IPS-15b (cell line): Measurements from ENCODE around the gene SLC9A9.
A peak's percentile ranks its signal among the peaks of the same experiment; 100 is the strongest.
"Not testable (repeated sequence)": the region's sequence is repeated elsewhere in the genome, so short reads cannot be mapped to it uniquely, and the experiment has no call there.

Experiments used
- H3K27me3 ChIP-seq: one replicate; pipeline ENCODE4 v1.6.1; 2013; ENCODE audit warnings: low read length; ENCODE audit not compliant: control insufficient read depth, insufficient read depth
- H3K36me3 ChIP-seq: one replicate; pipeline ENCODE4 v1.6.1; 2013; ENCODE audit warnings: low read length; ENCODE audit not compliant: control insufficient read depth, insufficient read depth
- H3K4me1 ChIP-seq: one replicate; pipeline ENCODE4 v1.6.1; 2013; ENCODE audit warnings: mild to moderate bottlenecking, low read length; ENCODE audit not compliant: control insufficient read depth, insufficient read depth
- H3K4me3 ChIP-seq: one replicate; pipeline ENCODE4 v1.5.1; 2013; ENCODE audit warnings: low read depth, low read length
- H3K9ac ChIP-seq: one replicate; pipeline ENCODE4 v1.6.1; 2013; ENCODE audit warnings: low read depth, mild to moderate bottlenecking, low read length
- H3K9me3 ChIP-seq: one replicate; pipeline ENCODE4 v1.6.1; 2013; ENCODE audit warnings: mild to moderate bottlenecking, low read length; ENCODE audit not compliant: control insufficient read depth, insufficient read depth

SLC9A9 gene

DNA sequence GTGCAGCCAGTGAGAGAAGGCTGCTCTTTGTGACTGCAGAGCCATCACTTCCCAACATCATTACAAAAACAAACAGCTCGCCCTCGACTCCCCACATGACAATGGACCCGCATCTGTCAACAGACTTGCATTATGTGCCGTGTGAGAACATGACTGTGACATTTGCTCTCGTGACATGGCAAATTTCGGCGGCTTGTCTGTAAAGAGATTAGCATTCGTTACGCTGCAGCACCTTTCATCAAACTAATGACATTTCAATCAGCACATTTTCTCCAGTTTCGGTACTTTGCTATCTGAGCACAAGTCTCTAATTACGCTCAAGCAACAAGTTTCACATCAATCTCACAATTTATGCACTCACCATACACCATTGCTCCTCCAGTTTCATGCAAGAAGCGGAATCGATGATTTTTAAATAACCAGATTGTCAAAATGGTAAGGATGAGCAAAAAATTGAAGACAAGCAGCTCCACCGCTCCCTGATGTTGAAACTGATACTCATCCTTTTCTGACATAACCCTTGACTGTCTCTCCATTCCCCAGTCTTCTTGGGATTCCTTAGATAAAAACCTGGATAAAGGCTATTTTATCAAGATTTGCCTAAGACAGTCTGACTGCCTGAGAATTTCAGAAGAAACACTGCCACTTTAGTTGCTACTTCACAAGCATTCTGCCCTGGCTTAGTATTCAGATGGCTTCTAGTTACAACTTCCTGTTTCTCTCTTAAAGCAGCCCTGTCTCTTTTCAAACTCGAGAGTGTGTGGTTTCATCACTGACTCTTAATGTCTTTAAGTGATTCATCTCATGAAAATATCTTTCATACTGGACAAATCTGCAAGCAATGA lies at the start of gene SLC9A9:
SLC9A9 (minus strand) TSS at position 682 of the 845 bp plus-strand sequence; CDS start at position 536, 146 bp downstream.
- Histone ChIP-seq H3K36me3 (no peaks in the 10 kb centered on the region), H3K9me3 (no peaks in the 10 kb centered on the region), H3K9ac (no peak within 1 kb of the TSS), H3K4me3 (peak within 1 kb of the TSS; percentile 40), H3K4me1 (peaks cover 7% of the 10 kb centered on the region), H3K27me3 (no peaks in the 10 kb centered on the region)

DNA sequence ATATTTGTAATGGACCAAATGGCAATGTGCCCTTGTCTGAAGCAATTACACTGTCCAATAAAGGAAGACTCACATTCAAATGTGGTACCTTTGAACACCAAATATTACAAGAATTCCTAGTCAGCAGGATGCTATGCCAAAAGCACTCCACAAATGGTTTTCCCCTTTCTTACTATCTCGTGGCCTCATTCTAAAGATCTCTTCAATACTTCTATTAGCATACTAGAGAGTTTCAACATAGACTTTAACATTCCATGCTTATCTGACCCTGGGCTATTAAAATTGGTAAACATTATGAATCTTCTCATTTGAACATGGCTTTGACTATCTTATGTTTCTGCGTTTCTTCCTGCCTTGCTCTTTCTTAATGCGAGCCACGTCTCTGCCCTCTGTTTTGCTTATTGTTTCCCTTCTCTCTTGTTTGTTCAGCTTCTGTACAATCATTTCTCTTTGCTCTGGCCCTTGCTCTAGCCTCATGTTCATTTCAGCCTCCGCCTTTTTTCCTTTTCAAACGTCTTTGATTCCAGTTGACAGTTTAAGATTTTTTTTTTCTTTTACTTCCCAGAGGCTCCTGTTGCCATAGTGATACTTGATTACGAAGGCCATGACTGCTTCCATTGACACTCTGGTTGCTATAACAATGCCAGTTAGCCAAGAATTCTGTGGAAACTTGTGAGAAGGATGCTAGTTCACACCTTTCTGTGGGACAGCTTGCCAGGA lies 49.5 kb upstream of the SLC9A9 start:
- Histone ChIP-seq H3K4me1 (no peaks in the 10 kb centered on the region), H3K36me3 (no peaks in the 10 kb centered on the region), H3K27me3 (no peaks in the 10 kb centered on the region), H3K9ac (no peak overlapping the region), H3K4me3 (no peak overlapping the region), H3K9me3 (no peaks in the 10 kb centered on the region)

DNA sequence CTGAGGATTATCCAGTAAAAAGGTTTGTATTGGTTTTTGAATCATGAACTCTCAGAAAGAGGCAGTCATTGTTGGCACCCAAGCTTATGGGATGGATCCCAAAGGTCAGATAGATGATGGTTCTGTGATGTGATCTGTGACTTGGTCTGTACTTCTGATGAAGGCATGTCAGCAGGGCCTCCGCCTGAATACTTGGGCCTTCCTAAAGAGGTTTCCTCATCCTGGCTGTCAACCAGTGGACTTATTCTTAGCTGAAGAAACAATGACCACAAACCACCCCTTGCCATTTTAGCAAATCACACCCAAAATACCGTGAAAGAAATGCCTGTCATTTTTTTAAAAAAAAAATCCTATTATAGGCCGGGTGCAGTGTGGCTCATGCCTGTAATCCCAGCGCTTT lies 48.2 kb upstream of the SLC9A9 start:
- Histone ChIP-seq H3K9me3 (no peaks in the 10 kb centered on the region), H3K4me3 (no peak overlapping the region), H3K27me3 (no peaks in the 10 kb centered on the region), H3K4me1 (no peaks in the 10 kb centered on the region), H3K36me3 (no peaks in the 10 kb centered on the region), H3K9ac (no peak overlapping the region)

DNA sequence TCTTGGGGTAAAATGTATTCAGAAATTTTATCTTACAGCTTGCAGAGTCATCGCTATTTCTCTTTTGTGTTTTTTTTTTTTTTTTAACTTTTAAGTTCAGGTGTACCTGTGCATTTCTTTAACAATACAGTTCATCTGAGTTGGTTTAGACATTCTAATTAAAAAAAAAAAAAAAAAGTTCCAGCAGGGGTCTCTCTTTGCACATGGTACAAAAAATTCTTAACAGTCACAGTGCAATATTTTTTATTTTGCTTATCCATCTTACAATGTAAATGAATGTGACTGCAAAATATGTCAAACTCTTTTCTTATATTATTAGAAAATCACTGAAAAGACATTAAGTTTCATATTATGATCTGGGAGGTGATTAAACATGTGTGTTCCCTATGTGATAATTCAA lies 47.5 kb upstream of the SLC9A9 start:
- Histone ChIP-seq H3K36me3 (no peaks in the 10 kb centered on the region), H3K4me1 (no peaks in the 10 kb centered on the region), H3K9me3 (no peaks in the 10 kb centered on the region), H3K27me3 (no peaks in the 10 kb centered on the region), H3K9ac (no peak overlapping the region), H3K4me3 (no peak overlapping the region)

DNA sequence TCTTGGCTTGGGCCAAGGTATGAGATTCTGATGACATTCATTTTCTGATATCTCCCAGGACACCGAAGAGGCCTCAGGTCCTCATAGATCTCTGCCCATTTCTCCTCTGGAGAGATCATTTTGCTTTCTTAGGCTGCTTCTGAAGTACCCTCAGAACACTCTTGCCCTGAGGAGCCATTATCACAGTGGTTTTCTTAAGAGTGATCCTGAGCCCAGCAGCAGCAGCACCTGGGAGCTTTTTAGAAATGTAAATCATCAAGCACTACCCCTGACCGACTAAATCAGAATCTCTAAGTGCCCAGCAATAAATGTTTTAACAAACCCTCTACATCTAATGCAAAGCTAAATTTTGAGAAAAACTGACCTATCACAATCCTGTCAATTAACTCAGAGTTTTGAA lies 40.6 kb upstream of the SLC9A9 start:
- Histone ChIP-seq H3K9me3 (no peaks in the 10 kb centered on the region), H3K4me3 (no peak overlapping the region), H3K4me1 (peaks cover 16% of the 10 kb centered on the region), H3K36me3 (no peaks in the 10 kb centered on the region), H3K9ac (no peak overlapping the region), H3K27me3 (no peaks in the 10 kb centered on the region)

DNA sequence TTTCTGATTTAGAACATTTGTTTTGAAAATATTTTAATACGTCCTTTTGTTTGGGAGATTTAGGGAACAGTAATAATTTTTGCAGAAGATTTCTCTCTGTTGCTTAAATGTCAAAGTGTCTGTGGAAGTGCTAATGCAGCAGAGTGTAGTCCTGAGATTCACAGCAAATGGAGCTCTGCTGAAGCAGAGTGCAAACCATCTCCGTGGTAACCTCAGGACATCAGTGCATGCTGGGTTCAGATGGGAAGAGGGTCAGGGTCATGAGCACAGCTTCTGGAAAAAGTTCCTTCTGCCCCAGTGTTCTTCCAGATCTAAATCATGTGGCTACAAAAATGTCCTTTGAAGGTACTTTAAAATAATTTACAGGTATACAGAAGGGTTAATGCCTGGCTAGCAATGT lies 39.9 kb upstream of the SLC9A9 start:
- Histone ChIP-seq H3K9ac (no peak overlapping the region), H3K36me3 (no peaks in the 10 kb centered on the region), H3K27me3 (no peaks in the 10 kb centered on the region), H3K4me3 (no peak overlapping the region), H3K4me1 (peaks cover 16% of the 10 kb centered on the region), H3K9me3 (no peaks in the 10 kb centered on the region)

DNA sequence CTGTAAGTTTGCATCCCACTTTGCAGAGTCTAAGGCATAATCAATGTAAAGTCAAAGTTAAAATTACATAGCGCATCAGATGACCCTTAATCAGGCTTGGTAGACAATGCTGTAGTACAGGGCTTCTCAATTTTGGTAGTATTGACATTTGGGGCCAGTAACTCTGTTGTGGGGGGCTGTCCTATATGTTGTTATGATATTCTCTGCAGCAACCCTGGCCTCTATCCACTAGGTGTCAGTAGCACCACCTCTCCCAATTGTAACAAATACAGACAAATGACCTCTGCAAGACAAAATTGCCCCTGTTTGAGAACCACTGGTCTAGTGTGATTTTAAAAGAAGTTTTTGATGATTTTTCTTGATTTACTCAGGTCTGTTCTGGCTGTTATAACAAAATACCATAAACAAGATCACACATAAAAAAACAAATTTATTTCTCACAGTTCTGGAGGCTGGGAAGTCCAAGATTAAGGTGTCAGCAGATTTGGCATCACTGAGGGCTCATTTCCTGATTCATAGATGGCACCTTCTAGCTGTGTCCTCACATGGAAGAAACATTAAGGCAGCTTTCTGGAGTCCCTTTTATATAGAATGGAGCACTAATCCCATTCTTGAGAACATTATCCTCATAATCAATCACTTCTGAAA lies 37.6 kb upstream of the SLC9A9 start:
- no peaks in the 10 kb centered on the region for H3K9me3 ChIP-seq
- no peaks in the 10 kb centered on the region for H3K36me3 ChIP-seq
- H3K27me3 ChIP-seq: no peaks in the 10 kb centered on the region
- H3K4me3 ChIP-seq: no peak overlapping the region
- no peak overlapping the region for H3K9ac ChIP-seq
- H3K4me1 ChIP-seq: peaks cover 16% of the 10 kb centered on the region

DNA sequence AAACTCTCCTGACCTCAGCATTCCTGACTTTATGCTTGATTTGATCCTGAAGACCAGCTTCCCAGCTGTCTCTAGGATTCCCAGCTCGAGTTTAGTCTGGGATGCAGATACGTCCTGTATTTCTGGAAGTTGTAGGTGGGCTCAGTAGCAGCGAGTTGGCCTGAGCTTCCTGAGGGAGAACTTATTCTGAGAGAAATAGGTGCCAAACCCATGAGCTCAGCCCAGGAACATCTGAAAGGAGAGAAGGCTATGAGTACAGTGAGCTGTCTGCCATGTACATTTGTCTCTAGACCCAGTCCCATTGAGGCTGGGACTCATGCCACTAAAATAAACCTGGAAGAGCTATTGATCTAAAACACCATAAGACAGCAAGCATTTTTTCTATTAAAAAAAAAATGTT lies 36.6 kb upstream of the SLC9A9 start:
- no peaks in the 10 kb centered on the region for H3K9me3 ChIP-seq
- H3K36me3 ChIP-seq: no peaks in the 10 kb centered on the region
- H3K4me3 ChIP-seq: no peak overlapping the region
- H3K27me3 ChIP-seq: no peaks in the 10 kb centered on the region
- H3K9ac ChIP-seq: no peak overlapping the region
- H3K4me1 ChIP-seq: peaks cover 16% of the 10 kb centered on the region

DNA sequence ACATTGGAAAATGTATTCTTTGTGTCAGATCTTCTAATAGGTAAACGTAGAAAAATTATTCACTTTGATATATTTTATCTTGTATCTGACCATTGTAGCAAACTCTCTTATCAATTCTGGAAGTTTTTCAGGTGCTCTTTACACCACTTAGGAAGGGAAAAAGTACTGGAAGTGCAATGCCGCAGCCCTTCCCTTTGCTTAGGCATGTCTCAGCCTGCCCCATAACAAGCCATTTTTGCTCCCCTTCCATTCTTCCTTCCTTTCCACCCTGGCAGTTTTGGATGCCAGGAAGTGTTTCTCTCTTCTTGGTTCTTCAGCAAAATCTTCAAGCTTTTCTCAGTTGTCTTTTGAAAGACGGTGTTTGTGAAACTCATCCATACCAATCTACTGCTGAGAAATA lies 34.9 kb upstream of the SLC9A9 start:
- Histone ChIP-seq H3K4me3 (no peak overlapping the region), H3K4me1 (peaks cover 2% of the 10 kb centered on the region), H3K9me3 (no peaks in the 10 kb centered on the region), H3K27me3 (no peaks in the 10 kb centered on the region), H3K9ac (no peak overlapping the region), H3K36me3 (no peaks in the 10 kb centered on the region)

DNA sequence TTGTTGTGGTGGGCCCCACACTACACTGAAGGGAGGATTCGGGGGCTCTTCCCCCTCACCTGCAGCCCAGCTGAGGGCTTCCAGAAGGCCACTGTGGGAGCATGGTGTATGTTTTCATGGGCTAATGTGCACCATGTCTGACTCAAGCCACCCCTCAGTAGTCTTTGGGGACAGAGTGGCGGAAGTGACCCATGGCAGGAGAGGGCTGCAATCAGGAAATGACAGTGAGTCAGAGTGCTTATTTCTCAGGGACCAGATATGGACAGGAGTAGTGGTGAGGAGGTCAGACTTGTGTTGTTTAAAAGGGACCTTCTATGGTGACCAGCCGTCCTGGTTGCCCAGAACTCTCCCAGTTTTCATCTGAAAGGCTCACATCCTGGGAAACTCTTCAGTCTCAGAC lies 32.8 kb upstream of the SLC9A9 start:
- Histone ChIP-seq H3K9ac (no peak overlapping the region), H3K4me1 (no peaks in the 10 kb centered on the region), H3K36me3 (no peaks in the 10 kb centered on the region), H3K9me3 (no peaks in the 10 kb centered on the region), H3K27me3 (no peaks in the 10 kb centered on the region), H3K4me3 (no peak overlapping the region)

DNA sequence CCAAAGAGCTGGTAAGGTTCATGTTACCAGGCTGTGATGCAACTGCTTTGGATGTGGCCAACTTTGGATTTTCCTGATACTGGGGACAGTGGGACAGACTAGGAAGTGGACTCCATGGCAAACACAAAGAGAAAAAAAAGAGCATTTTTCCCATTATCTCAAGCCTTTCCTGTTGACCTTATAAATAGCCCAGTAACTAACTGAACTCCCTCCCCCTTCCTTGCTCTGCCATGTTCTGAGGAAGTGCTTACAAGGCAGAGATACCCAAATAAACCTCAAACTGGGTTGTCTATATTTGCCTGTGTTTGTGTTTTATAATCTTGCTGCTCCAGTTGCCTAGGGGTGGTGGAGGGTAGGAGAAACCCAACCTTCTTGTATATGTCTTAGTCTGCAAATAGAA lies 27.3 kb upstream of the SLC9A9 start:
- H3K27me3 ChIP-seq: no peaks in the 10 kb centered on the region
- H3K36me3 ChIP-seq: no peaks in the 10 kb centered on the region
- no peaks in the 10 kb centered on the region for H3K4me1 ChIP-seq
- H3K9ac ChIP-seq: no peak overlapping the region
- no peak overlapping the region for H3K4me3 ChIP-seq
- H3K9me3 ChIP-seq: no peaks in the 10 kb centered on the region

DNA sequence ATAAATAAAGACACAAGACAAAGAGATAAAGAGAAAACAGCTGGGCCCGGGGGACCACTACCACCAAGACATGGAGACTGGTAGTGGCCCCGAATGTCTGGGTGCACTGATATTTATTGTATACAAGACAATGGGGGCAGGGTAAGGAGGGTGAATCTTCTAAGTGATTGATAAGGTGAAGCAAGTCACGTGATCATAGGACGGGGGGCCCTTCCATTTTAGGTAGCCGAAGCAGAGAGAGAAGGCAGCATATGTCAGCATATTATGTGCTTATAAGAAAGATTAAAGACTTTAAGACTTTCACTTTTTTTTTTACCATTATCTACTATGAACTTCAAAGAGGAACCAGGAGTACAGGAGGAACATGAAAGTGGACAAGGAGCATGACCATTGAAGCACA lies 25.3 kb upstream of the SLC9A9 start:
- H3K27me3 ChIP-seq, H3K4me3 ChIP-seq, H3K9ac ChIP-seq, H3K4me1 ChIP-seq, H3K36me3 ChIP-seq, H3K9me3 ChIP-seq: not testable (repeated sequence)
